Measurements from ENCODE around the gene THSD4. TPM values are rescaled to one million over a fixed set of nuclear protein-coding genes. Genes with fewer than 3 reads are reported as not detected.
A peak's percentile ranks its signal among the peaks of the same experiment; 100 is the strongest.

Gene THSD4
- total RNA-seq, 1 experiment from 2014 or later, result 36.3 TPM

GRCh38 chr15:71781965-71782265 is 666.6 kb downstream of the THSD4 start:
- H3K36me3 Mint-ChIP-seq (ENCODE audit: insufficient read depth, unreplicated experiment), result no peaks in the 10 kb centered on the region
- CTCF ChIA-PET, result interaction anchor here (0.7 to 5.1 kb wide), 8 partner anchors 11 to 281 kb away, joined by 3 to 35 read pairs (median 8); no protein-coding TSS in a partner anchor
- H3K4me3 Mint-ChIP-seq (ENCODE audit: unreplicated experiment), result no peak overlapping the region
- peaks cover 10% of the 10 kb centered on the region for H3K4me1 Mint-ChIP-seq (ENCODE audit: insufficient read depth, unreplicated experiment)
- BruUV-seq (replicated peaks), result no TSS peak
- no peaks in the 10 kb centered on the region for H3K27me3 Mint-ChIP-seq (ENCODE audit: insufficient read depth, unreplicated experiment)
- POLR2A ChIA-PET, result interaction anchor here (0.5 to 1.9 kb wide), 3 partner anchors 29 to 51 kb away, joined by 3 to 10 read pairs (median 3); no protein-coding TSS in a partner anchor
- intact Hi-C loops (cut with micrococcal nuclease), result loop anchor here (5.0 kb wide), 1 partner anchor 375 kb away; no protein-coding TSS in a partner anchor
- no peak for TF ChIP-seq CTCF (IDR thresholded peaks at IDR 0.05; ENCODE audit: unreplicated experiment)
- H3K27ac Mint-ChIP-seq (ENCODE audit: low read depth, unreplicated experiment), result no peak overlapping the region
- no peak for DNase-seq (ENCODE audit: unreplicated experiment)
- no peaks in the 10 kb centered on the region for H3K9me3 Mint-ChIP-seq (ENCODE audit: unreplicated experiment)

DNA sequence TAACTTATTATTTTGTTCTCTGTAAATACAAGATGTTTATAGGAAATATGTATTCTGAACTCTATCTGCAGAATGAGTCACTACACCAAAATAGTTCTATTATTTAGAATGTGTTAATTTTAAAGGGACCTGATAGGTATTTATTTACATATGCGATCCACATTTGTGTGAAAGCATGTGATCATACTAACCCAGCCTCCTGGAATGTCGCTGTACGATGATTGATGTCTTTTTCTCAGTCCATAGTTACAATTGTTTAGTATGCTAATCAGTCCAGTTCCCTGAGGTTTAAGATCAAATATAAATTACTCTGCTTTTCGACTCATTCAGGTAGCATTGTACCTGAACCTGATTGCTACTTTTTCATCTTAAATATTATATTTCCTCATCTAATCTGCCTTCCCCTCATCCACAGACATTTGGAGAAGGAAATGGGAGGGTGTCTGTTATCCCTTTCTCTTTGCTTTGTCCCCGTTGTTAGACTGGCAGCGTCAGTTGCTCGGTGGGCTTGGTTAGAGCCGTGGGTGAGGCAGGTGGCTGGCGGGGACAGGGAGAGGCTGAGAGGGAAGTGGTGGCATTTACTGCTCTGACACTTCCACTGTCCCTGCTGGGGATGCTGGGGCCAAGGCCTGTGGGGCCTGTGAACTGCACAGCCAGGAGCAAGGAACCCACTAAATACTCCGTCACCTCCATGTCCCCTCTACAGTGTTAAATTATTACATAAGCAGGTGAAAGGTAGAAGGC is 667.3 kb downstream of the THSD4 start:
- CTCF ChIA-PET, result interaction anchor here (0.7 to 5.1 kb wide), 4 partner anchors 11 to 39 kb away, joined by 3 to 35 read pairs (median 14); no protein-coding TSS in a partner anchor
- TF ChIP-seq CTCF (IDR thresholded peaks at IDR 0.05; ENCODE audit: unreplicated experiment), result no peak
- peaks cover 10% of the 10 kb centered on the region for H3K4me1 Mint-ChIP-seq (ENCODE audit: insufficient read depth, unreplicated experiment)

GRCh38 chr15:71784719-71785118 is 669.4 kb downstream of the THSD4 start:
- intact Hi-C loops (cut with micrococcal nuclease), result loop anchor here (5.0 kb wide), 1 partner anchor 373 kb away; no protein-coding TSS in a partner anchor
- ChIA-PET CTCF (interaction anchor here (0.6 to 2.2 kb wide), 2 partner anchors 16 to 343 kb away, joined by 3 to 8 read pairs; no protein-coding TSS in a partner anchor), POLR2A (no interaction called here)
- TF ChIP-seq CTCF (IDR thresholded peaks at IDR 0.05; ENCODE audit: unreplicated experiment), result peak; percentile 19
- H3K27ac Mint-ChIP-seq (ENCODE audit: low read depth, unreplicated experiment), result no peak overlapping the region
- no peaks in the 10 kb centered on the region for H3K9me3 Mint-ChIP-seq (ENCODE audit: unreplicated experiment)
- DNase-seq (ENCODE audit: unreplicated experiment), result no peak
- H3K4me3 Mint-ChIP-seq (ENCODE audit: unreplicated experiment), result no peak overlapping the region
- H3K4me1 Mint-ChIP-seq (ENCODE audit: insufficient read depth, unreplicated experiment), result peaks cover 10% of the 10 kb centered on the region
- H3K36me3 Mint-ChIP-seq (ENCODE audit: insufficient read depth, unreplicated experiment), result no peaks in the 10 kb centered on the region
- BruUV-seq (replicated peaks), result no TSS peak
- H3K27me3 Mint-ChIP-seq (ENCODE audit: insufficient read depth, unreplicated experiment), result no peaks in the 10 kb centered on the region

More for the DNA sequence above, 667.3 kb downstream of the THSD4 start:
- TSS peak; percentile 20 for BruUV-seq (replicated peaks)
- Mint-ChIP-seq H3K27ac (ENCODE audit: low read depth, unreplicated experiment) (no peak overlapping the region), H3K27me3 (ENCODE audit: insufficient read depth, unreplicated experiment) (no peaks in the 10 kb centered on the region), H3K9me3 (ENCODE audit: unreplicated experiment) (no peaks in the 10 kb centered on the region), H3K4me3 (ENCODE audit: unreplicated experiment) (no peak overlapping the region), H3K36me3 (ENCODE audit: insufficient read depth, unreplicated experiment) (no peaks in the 10 kb centered on the region)
- POLR2A ChIA-PET, result interaction anchor here (0.5 kb wide), 1 partner anchor 37 kb away, joined by 3 read pairs; no protein-coding TSS in a partner anchor
- intact Hi-C loops (cut with micrococcal nuclease), result loop anchor here (5.0 kb wide), 1 partner anchor 375 kb away; no protein-coding TSS in a partner anchor
- no peak for DNase-seq (ENCODE audit: unreplicated experiment)

- Mint-ChIP-seq H3K27ac (ENCODE audit: low read depth, unreplicated experiment) (no peak overlapping the region), H3K27me3 (ENCODE audit: insufficient read depth, unreplicated experiment) (no peaks in the 10 kb centered on the region), H3K9me3 (ENCODE audit: unreplicated experiment) (no peaks in the 10 kb centered on the region), H3K4me3 (ENCODE audit: unreplicated experiment) (no peak overlapping the region), H3K4me1 (ENCODE audit: insufficient read depth, unreplicated experiment) (no peaks in the 10 kb centered on the region), H3K36me3 (ENCODE audit: insufficient read depth, unreplicated experiment) (no peaks in the 10 kb centered on the region)
- no peak for TF ChIP-seq CTCF (IDR thresholded peaks at IDR 0.05; ENCODE audit: unreplicated experiment)
- CTCF ChIA-PET, result interaction anchor here (0.6 to 1.2 kb wide), 4 partner anchors 8 to 370 kb away, joined by 3 to 4 read pairs (median 4); no protein-coding TSS in a partner anchor
- BruUV-seq (replicated peaks), result no TSS peak
- intact Hi-C loops (cut with micrococcal nuclease), result no loop called here
- POLR2A ChIA-PET, result no interaction called here
- DNase-seq (ENCODE audit: unreplicated experiment), result no peak
Measured at GRCh38 chr15:71785996-71786395, 670.7 kb downstream of the THSD4 start.

Measured in MCF 10A (cell line).